Posterior cingulate gyrus (tissue), 11 donors: ENCODE data around the gene MRPL28.

Source experiments
- DNase-seq, 10 donors: peaks; one replicate each; pipeline versions ENCODE4 v3.0.0 to v3.0.0-alpha.2; 2020 to 2021; ENCODE audit warnings: mixed read lengths in 3 of 10
- intact Hi-C: fragments of 100-400 bp; cut with DNase I; formaldehyde crosslinking; loops from one replicate; pipeline ENCODE4 v1.15.1; 2023

Gene MRPL28

GRCh38 chr16:324451-325334 lies 45.6 kb downstream of the MRPL28 start:
- DNase-seq, result peak in 1 of 10 donors; percentile 67
- intact Hi-C loops, result no loop called here

GRCh38 chr16:324201-324450 lies 46.2 kb downstream of the MRPL28 start:
- intact Hi-C loops, result no loop called here
- peak in 1 of 10 donors; percentile 55 for DNase-seq

GRCh38 chr16:322476-323143 lies 47.7 kb downstream of the MRPL28 start:
- DNase-seq, result peak in 1 of 10 donors; percentile 52
- intact Hi-C loops, result no loop called here

GRCh38 chr16:321532-321931 lies 48.8 kb downstream of the MRPL28 start:
- no peak for DNase-seq
- intact Hi-C loops, result no loop called here

GRCh38 chr16:320206-320605 lies 50.1 kb downstream of the MRPL28 start:
- intact Hi-C loops, result no loop called here

GRCh38 chr16:318628-319027 lies 51.7 kb downstream of the MRPL28 start:
- intact Hi-C loops, result no loop called here
- DNase-seq, result no peak

More at GRCh38 chr16:320206-320605, 50.1 kb downstream of the MRPL28 start:
- DNase-seq, result no peak

GRCh38 chr16:317583-317982 lies 52.8 kb downstream of the MRPL28 start:
- intact Hi-C loops, result no loop called here
- no peak for DNase-seq
